AG10803 (cell line): ENCODE measurements around the gene SENP7.

Experiments
- DNase-seq: peaks from one replicate; pipeline ENCODE4 v3.0.0; 2010; ENCODE audit warnings: low read depth
- H3K4me3 ChIP-seq: 2 replicates; pipeline ENCODE4 v1.5.1; 2011; ENCODE audit warnings: mild to moderate bottlenecking, low read length, control low read depth
- CTCF ChIP-seq: conservative IDR thresholded peaks from 2 replicates; pipeline ENCODE4 v1.5.1; 2011; ENCODE audit warnings: mild to moderate bottlenecking, low read length, control low read depth, inconsistent platforms

The SENP7 gene

GRCh38 chr3:101303089-101303731, 209.8 kb downstream of the SENP7 start:
- peak; percentile 9 for DNase-seq
- H3K4me3 ChIP-seq: no peak overlapping the region
- TF ChIP-seq CTCF: no peak

- TF ChIP-seq CTCF: no peak
- H3K4me3 ChIP-seq: no peak overlapping the region
- no peak for DNase-seq
Observed at GRCh38 chr3:101300073-101300472, 212.9 kb downstream of the SENP7 start.

GRCh38 chr3:101292027-101292426, 221.0 kb downstream of the SENP7 start:
- DNase-seq: peak; percentile 12
- TF ChIP-seq CTCF: no peak
- H3K4me3 ChIP-seq: no peak overlapping the region

GRCh38 chr3:101288294-101288693, 224.7 kb downstream of the SENP7 start:
- H3K4me3 ChIP-seq: no peak overlapping the region
- no peak for TF ChIP-seq CTCF
- DNase-seq: no peak

GRCh38 chr3:101284757-101285156, 228.3 kb downstream of the SENP7 start:
- H3K4me3 ChIP-seq: no peak overlapping the region
- TF ChIP-seq CTCF: no peak
- DNase-seq: no peak

GRCh38 chr3:101281521-101282030, 231.4 kb downstream of the SENP7 start:
- DNase-seq: no peak
- TF ChIP-seq CTCF: no peak
- H3K4me3 ChIP-seq: no peak overlapping the region

GRCh38 chr3:101279765-101280385, 233.1 kb downstream of the SENP7 start:
- TF ChIP-seq CTCF: no peak
- no peak overlapping the region for H3K4me3 ChIP-seq
- no peak for DNase-seq
